NCI-H748 (cell line): ENCODE data around the gene GPS2.
A peak's percentile ranks its signal among the peaks of the same experiment; 100 is the strongest.

Experiments used
- DNase-seq: peaks from one replicate; lab custom pipeline; 2025; ENCODE audit not compliant: unreplicated experiment; lab: John Stamatoyannopoulos, UW

The GPS2 gene

GRCh38 chr17:7318121-7318860, 3.1 kb upstream of the GPS2 start:
- no peak for DNase-seq

DNA sequence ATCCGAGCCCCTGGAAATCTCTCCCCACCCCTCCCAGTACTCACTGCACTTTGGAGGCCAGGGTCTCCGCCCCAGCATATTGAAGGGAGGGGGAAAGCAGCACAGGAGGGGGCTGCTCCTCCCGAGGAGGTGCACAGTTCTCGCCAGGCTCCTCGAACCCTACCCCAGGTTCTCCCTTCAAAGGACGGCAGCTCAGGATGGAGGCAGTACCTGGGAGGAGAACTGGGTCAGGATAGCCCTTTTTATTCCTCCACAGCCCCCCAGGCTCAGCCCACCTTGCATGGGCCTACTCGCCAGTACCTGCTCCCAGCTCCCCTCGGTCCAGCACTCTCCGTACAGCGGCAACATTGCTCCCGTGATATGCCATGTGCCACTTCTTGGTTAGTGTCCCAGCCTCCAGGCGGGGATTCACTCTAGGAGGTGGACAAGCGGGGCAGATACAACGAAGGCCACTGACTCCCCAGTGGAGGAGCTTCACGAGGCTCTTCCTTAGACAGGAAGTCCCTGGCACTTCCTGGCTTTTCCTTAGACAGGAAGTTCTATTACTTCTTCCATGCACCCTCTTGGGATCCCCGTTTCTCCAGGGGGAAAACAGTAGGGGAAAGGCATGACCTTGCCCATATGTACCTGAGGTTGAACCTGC, 2.1 kb upstream of the GPS2 start:
- no peak for DNase-seq

DNA sequence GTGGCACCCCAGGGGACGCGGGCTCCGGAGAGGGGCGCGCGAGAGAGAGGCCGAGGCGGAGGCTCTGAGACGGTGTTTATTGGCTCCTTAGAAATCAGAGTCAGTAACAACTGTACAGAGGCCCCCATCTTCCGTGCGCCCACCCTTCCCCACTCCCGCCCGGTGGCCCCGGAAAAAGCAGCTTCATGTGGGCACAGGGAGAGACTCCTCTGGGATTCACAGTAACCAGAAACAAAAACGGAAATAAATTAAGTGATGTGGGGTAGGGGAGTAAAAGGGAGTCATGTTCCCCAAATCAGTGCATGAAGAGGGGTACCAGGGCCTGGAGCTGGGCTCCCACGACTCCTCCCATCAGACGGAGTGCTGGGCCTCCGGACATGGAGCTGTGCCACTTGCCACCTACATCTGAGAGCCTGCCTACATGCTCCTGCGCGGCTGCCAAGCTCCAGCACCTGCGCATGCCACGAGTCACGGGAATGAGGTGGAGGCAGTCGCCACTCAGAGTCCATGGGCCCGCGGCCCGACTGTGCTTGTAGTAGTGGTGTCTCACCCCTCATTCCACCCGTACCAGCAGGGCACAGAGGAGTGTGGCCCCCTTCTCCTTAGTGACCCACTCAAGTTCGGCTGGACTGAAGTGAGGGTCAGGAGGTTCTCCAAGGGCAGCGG, 543 bp upstream of the GPS2 start:
- peak; percentile 31 for DNase-seq

DNA sequence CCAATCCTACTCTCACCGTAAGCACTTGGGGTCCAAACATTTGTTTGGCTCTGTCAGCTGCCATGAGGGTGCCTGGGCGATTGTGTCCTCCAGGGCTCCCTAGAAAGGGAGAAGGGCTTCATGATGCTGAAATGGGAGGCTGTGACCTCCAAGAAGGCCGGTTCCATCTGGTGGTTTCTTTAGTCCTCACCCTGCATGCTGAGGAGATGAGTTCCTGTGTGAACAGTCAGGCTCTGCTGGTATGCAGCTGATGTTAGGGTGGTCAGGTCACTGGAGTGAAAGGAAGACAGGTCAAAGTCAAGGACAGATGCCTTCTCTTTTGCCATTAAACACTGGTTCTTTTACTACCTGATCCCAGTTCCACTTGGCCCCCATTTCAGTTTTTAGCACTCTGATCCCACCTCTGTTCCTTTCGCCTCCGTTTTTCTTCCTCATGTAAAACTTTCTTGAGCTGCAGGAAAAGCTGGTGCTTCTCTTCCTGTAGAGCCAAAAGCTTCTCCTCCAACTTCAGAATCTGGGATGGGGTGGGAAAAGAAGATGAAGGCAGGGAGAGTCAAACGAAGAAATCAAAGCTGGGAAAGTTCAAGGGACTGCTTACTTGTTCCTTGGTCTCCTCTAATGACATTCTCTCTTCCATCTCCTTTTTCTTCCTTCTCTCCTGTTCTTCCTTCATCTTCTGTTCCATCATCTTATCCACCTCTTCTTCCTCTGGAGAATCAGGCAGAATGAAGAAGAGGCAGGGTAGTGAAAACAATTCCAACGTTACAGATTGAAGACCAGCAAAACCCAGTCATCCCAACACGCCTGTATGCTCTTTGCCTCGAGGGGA, 1.1 kb downstream of the GPS2 start:
- DNase-seq, result no peak

DNA sequence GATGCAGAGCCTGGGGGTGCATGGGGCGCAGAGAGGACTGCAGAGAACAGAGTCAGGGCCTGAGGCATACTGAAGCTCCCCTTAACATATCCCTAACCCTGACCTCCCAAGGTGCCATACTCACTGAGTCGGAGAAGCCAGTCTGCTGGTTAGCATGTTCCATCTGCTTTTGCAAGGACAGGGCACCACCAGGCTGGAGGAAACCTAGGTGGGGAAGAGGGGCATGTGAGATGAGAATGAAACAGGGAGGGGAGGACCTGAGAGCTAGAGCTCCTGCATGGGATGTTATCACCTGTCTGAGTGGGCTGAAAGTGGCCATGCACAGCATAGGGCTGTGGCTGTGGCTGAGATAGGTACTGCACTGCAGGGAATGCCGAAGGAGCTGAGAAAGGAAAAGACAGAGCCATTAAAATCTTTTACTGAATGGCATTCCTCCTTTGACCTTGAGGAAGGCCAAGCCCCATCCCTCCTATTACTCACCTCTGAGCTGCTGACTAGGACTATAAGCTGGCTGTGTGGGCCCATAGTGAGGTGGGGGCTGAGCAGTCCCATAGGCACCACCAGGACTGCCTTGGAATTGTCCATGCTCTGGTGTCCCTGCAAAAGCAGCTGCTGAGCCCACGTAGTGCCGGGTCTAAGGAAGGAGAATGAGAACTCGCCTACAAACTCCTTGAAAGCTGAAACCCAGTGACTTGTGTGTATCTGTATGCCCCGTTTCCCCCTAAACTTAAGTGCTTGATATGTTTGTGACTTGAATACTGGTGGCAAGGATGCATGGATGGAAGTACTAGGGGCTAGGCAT, 1.9 kb downstream of the GPS2 start:
- DNase-seq, result no peak

DNA sequence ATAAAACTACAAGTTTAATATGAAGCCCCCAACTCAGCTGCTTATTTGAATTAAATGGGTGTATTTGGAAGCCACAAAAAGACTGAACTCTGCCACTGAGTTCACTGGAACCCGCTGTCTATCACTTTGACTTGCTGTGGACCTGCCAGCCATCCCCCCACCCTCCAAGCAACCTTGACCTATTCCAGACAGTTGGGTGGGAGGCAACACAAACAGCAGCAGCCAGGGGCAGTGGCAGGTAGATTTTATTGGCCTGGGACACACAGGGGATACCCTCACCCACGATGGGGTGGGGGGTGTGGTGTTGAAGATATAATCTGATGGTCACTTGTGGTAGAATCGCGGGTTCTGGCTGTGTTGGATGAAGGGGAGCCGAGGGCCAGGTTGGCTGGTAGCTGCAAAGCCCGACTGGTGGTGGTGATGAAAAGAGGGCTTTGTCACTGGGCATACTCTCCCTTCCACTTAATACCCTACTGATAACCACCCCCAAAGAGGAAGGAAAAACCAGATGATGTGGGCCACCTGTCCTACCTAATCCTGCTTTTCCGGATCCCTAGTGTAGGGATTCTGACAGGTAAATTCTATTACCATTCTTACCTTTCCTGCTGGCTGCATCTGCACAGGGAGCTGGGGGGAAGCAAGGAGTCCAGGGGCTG, 2.6 kb downstream of the GPS2 start:
- DNase-seq, result no peak

GRCh38 chr17:7311110-7311705, 4.0 kb downstream of the GPS2 start:
- no peak for DNase-seq

DNA sequence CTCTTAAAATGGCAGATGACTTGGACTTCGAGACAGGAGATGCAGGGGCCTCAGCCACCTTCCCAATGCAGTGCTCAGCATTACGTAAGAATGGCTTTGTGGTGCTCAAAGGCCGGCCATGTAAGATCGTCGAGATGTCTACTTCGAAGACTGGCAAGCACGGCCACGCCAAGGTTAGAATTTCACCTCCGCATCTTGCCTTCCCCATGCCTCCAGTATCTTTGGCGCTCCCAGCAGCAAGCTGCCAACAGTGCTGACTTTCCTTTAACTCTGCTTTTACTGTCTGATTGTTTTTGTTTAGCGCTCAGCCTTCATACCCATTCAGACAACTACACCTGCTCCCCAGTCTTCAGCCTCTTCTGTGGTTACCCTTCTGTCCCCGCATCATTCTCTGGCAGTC, 5.5 kb downstream of the GPS2 start:
- DNase-seq, result no peak

DNA sequence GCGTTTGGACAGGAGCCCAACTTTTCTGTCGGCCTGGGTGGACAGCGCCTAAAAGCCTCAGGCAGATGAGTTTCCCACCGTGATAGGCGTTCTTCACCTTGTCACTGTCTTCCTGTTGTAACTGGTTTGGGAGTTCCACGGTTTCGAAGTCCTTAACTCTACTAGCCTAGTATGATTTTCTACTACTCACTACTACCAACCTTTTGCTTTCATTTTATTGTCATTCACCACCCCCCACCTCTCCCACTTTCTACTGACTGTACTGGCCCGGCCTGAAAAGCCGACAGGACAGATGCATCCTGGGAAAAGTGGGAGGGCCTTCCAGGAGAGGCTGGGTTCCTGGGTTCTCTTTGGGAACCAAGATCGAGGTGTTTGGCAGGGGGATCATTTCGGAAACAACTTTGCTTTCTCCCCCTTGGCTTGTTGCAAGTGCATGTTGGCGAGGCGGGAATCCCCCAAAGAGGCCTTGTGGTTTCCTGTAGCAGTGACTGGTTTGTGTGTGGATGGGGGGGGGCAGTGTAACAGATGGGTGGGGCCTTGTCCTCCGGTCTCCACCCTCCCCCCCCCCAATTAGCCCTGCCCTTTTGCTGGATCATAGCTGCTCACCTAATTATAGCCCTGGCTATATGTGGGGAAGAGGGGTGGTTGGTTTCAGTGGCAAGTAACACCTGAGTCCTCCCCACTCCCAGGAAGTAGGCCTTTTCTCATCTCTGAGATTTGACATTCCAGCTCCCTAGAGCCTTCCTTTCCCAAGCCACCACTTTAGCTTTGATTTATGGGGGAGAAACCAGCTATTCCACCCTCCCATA, 6.3 kb downstream of the GPS2 start:
- DNase-seq, result peak; percentile 84

DNA sequence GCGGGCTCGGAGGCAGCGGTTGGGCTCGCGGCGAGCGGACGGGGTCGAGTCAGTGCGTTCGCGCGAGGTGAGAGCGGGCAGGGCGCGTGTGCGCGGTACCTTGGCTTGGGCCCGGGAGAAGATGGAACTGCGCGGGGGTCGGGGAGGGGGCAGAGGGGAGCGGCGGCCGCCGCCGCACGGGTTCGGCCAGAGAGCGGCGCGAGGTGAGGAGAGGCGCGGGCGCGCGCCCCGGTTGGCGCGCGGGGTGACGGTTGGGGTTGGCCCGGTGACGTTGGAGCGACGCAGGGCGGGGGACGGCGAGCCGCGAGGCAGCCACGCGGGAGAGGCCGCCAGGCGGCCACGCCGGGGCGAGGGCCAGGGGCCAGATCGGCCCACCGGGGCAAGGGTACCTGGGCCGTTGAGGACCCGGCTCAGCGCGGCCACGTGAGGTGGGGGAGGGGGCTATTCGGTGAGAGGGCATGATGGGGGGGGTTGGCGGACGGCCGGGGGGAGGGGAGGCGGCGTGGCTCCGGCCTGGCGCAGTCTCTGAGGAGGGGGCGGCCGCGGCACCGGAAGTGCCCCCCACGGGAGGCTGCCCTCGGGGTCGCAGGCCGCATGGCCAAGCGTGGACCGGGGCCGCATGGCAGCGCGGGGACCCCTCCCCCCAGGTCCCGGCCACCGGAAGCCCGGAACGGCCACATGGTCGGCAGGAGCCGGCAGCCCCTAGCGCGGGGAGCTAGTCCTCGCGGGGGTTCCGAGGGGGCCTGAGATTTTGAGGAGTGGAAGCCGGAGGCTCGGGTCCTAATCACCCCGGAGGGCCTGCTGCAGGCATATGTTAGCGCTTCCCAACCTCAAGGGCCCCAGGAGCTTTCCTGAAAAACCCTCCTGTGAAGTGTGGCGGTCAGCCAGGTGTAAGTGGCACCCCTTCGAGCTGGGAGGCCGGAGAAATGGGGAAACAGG, 7.2 kb downstream of the GPS2 start:
- DNase-seq, result peak; percentile 61

GRCh38 chr17:7306911-7307685, 8.1 kb downstream of the GPS2 start, which contains the start of gene EIF5A:
TSS of gene EIF5A (plus strand) at chr17:7307628. CDS start at chr17:7309636, 2,008 bp downstream.
- DNase-seq, result peak; percentile 100

DNA sequence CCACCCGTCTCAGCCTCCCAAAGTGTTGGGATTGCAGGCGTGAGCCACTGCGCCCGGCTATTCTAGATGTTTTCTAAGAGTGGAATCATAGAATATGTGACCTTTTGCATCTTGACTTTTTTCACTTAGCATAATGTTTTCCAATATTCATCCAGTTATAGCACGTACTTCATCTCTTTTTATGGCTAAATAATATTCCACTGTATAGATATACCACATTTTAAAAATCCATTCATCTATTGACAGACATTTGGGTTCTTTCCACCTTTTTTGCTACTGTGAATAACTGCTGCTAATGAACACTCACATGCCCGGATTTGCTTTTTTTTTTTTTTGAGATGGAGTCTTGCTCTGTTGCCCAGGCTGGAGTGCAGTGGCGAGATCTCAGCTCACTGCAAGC, 11.0 kb downstream of the GPS2 start:
- no peak for DNase-seq

DNA sequence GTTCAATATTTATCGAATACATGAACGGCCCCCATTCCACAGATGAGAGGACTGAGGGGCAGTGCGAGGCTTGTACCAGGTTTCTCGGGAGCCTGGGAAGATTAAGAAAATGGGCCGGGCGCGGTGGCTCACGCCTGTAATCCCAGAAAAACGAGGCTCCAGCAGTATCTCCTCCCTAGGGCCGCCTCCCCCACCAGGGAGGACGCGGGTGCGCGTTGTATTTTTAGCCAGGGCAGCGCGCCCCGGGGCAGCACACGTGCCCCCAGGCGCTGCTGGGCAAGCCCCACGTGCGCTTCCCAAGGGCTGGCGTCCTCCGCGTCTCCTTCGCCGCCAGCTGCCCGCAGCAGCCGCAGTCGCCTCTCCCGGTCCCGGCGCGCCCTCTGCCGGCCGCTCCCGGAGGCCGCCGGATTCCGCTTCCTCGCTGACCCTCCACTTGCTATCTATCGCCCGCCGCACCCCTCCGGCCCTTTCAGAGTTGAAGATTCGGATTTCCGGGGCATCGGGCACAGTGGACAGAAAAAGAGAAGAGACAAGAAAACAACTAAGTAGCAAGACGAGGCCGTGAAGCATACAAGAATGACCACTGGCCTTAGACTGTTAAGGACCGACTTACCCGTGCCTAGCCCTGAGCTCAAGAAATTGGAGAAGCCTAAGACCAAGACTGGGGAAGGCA, 18.8 kb downstream of the GPS2 start:
- DNase-seq, result peak; percentile 91

DNA sequence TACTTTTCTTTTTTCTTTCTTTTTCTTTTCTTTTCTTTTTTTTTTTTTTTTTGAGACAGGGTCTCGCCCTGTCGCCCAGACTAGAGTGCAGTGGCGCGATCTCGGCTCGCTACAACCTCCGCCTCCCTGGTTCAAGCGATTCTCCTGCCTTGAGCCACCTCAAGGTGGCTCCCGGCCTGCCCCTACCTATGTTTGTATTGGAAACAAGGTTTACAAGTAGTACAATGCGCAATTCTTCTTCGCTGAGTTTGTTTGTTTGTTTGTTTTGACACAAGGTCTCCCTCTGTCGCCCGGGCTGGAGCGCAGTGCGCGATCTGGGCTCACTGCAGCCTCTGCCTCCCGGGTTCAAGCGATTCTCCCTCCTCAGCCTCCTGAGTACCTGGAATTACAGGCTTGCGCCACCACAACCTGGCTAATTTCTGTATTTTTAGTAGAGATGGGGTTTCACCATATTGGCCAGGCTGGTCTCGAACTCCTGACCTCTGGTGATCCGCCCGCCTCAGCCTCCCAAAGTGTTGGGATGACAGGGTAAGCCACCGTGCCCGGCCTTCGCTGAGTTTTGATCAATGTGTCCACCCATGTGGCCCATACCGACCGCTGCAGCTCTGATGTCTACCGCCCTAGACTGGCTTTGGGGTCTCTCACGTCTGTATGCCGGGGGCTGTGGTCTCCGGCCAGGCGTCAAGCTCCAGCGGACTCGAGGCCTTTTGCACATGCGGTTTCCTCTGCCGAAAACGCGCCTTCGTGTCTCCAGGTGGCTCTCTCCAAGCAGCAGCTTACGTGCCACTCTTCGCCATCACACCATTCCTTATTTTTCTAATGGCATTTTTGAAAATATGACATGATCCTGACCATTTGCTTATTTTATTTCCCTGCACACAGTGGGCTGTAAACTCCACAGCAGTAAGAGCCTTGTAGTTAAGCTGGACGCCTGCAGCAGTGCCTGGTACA, 19.7 kb downstream of the GPS2 start:
- DNase-seq, result peak; percentile 43

GRCh38 chr17:7294614-7295153, 20.5 kb downstream of the GPS2 start, which contains the start of gene YBX2:
TSS of gene YBX2 (minus strand) at chr17:7294639. CDS start at chr17:7294500, 139 bp downstream.
- peak; percentile 98 for DNase-seq
